ENCODE measurements around the gene CDH15.
"Not testable (repeated sequence)": the region's sequence is repeated elsewhere in the genome, so short reads cannot be mapped to it uniquely, and the experiment has no call there.

CDH15 gene

DNA sequence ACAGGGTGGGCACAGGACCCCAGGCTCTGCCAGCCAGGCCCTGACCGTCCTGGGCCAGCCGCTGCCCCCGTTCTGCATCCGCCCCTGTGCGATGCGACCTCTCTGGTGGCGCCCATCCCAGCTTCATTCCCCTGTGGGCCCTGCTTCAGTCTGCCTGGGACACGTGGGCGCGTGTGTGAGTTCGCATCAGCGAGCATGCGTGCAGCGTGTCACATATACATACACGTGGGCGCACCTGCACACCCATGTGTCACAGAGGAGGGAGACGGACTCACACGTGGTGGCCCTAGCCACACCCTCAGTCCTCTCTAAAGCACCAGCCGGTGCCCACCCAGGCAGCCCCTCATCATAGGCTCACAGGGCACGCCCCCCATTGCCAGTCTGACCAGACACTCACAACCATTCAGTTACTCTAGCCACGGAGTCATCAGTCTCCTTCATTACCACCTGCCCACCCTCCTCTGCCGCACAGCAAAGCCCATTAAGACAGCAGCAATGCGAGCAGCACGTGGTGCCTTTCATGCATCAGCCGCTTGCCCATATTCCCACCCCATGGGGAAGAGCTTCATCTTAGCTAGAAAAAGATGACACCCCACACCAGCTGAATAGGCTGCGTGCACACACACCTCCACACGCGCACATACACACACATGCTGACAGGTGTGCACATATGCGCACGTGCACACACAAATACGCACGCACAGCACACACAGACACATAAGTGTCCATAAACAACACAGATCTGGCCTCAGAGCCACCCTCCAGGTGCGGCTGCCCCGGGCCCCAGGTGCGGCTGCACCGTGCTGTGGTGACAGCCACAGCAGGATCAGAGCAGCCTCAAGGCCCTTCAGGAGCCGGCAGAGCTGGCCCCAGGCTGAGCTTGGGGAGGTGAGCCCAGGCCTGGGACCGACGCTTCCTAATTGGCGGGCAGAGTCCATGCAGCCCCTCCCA is 9.5 kb upstream of the CDH15 start:
- in situ Hi-C loops (cut with MboI; ENCODE audit: low sequenced_read_pairs, unreplicated experiment): loop anchor here (10.0 kb wide), 1 partner anchor 227 kb away; no protein-coding TSS in a partner anchor
- TF ChIP-seq, protein P1, sequence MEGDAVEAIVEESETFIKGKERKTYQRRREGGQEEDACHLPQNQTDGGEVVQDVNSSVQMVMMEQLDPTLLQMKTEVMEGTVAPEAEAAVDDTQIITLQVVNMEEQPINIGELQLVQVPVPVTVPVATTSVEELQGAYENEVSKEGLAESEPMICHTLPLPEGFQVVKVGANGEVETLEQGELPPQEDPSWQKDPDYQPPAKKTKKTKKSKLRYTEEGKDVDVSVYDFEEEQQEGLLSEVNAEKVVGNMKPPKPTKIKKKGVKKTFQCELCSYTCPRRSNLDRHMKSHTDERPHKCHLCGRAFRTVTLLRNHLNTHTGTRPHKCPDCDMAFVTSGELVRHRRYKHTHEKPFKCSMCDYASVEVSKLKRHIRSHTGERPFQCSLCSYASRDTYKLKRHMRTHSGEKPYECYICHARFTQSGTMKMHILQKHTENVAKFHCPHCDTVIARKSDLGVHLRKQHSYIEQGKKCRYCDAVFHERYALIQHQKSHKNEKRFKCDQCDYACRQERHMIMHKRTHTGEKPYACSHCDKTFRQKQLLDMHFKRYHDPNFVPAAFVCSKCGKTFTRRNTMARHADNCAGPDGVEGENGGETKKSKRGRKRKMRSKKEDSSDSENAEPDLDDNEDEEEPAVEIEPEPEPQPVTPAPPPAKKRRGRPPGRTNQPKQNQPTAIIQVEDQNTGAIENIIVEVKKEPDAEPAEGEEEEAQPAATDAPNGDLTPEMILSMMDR (IDR thresholded peaks at IDR 0.05; ENCODE audit: borderline replicate concordance, control extremely low read depth, extremely low read depth, insufficient read depth, missing control alignments): no peak
- DNase-seq (ENCODE audit: low spot score): no peak

DNA sequence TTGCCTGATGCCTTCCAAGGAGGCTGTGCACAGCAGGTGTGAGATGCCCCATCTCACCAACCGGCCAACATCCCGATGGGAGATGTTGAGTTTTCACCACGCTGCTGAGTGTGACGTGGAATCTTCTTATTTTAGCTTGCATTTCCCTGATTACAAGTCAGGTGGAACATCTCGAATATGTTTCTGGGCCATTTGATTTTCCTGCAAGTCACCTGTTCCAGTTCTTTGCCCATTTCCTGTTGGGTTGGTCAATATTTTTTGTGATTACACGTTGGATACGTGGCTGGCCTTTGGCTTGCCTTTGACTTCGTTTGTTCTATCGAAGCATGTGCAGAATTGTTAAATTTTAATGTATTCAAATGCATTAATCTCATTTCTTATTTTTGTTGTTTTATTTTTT is 8.3 kb upstream of the CDH15 start:
- TF ChIP-seq, protein P1 (IDR thresholded peaks at IDR 0.05; ENCODE audit: borderline replicate concordance, control extremely low read depth, extremely low read depth, insufficient read depth, missing control alignments): no peak
- DNase-seq (ENCODE audit: low spot score): no peak
- in situ Hi-C loops (cut with MboI; ENCODE audit: low sequenced_read_pairs, unreplicated experiment): loop anchor here (10.0 kb wide), 1 partner anchor 228 kb away; no protein-coding TSS in a partner anchor

- in situ Hi-C loops (cut with MboI; ENCODE audit: low sequenced_read_pairs, unreplicated experiment): loop anchor here (10.0 kb wide), 1 partner anchor 230 kb away; no protein-coding TSS in a partner anchor
- no peak for DNase-seq (ENCODE audit: low spot score)
- TF ChIP-seq, protein P1 (IDR thresholded peaks at IDR 0.05; ENCODE audit: borderline replicate concordance, control extremely low read depth, extremely low read depth, insufficient read depth, missing control alignments): no peak
Measured at GRCh38 chr16:89164436-89164835, 7.1 kb upstream of the CDH15 start.

DNA sequence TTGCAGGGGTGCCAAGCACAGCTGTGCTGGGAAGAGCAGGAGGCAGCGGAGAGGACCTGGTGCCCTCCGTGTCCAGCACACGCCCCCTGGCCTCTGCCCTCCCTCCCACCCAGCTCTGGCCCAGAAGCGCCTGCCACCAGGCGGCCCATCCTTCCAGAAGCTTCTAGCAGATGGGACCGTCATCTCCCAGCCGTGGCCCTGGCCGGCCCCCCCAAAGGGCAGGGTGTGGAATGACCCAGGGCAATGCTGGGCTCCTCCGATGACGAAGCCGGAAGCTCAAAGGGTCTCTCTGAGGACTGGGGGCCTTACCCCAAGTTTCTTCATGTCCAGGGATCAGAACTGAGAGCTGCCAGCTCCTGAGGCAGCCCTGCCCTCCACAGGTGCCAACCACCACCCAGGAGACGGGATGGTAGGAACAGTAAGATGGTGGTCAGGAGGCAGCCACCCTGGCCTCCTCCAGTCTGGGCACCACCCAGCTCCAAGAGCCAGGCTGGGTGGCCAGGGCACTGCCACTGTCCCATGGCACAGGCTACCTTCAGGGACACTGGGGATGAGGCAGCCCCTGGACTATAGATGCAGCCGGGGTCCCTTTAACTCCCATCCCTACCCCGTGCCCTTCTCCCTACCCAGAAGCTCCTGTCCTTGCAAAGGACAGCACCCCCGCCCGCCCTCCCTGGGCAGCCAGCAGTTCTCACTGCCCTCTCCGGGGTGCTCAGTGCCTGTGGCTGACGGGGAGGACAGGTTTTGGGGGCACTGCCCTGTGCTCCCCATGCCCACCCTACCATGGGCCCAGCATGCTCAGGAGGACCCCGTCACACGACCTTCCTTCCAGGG is 6.5 kb upstream of the CDH15 start:
- TF ChIP-seq, protein P1 (IDR thresholded peaks at IDR 0.05; ENCODE audit: borderline replicate concordance, control extremely low read depth, extremely low read depth, insufficient read depth, missing control alignments): no peak
- no peak for DNase-seq (ENCODE audit: low spot score)
- in situ Hi-C loops (cut with MboI; ENCODE audit: low sequenced_read_pairs, unreplicated experiment): loop anchor here (10.0 kb wide), 1 partner anchor 230 kb away; no protein-coding TSS in a partner anchor

GRCh38 chr16:89165681-89165979 is 5.9 kb upstream of the CDH15 start:
- in situ Hi-C loops (cut with MboI; ENCODE audit: low sequenced_read_pairs, unreplicated experiment): loop anchor here (10.0 kb wide), 1 partner anchor 231 kb away; no protein-coding TSS in a partner anchor
- not testable (repeated sequence) for DNase-seq (ENCODE audit: low spot score)

DNA sequence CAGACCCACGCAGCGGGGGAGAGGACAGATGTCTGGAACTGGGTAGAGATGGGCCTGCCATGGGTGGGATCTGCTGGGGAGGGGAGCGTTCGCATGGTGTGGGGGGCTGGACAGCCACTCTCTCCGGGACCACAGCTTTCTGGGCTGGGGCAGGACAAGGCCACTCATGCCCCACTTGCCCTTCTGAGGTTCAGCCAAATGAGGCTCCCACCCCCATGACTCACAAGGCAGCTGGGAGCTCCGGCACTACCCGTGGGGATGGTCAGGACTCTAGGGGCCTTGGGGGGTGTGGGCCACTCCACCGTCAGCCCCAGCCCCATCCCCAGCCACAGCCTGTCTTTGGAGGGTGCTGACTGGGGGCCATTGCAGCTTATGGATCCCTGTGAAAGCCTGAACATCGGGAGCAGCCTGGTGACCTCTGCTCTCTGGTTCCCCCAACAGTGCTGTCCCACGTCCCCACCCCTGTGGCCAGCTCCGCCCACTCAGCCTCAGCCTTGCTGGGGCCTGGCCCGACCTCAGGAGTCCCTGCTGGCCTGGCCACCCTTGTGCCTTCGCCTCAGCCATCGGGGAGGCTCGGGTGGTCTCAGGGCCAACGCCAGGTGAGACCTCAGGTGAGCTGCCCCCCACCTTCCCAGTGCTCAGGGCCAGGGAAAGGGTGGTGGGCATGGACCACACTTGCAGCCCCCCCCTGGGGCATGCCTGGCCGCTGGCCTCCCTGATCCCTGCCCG is 4.7 kb upstream of the CDH15 start:
- in situ Hi-C loops (cut with MboI; ENCODE audit: low sequenced_read_pairs, unreplicated experiment): loop anchor here (10.0 kb wide), 1 partner anchor 232 kb away; no protein-coding TSS in a partner anchor
- no peak for DNase-seq (ENCODE audit: low spot score)
- TF ChIP-seq, protein P1 (IDR thresholded peaks at IDR 0.05; ENCODE audit: borderline replicate concordance, control extremely low read depth, extremely low read depth, insufficient read depth, missing control alignments): no peak

Measured in GM13976 (cell line).